NCI-H1417 (cell line): ENCODE results near the gene TSKU.
"Not testable (repeated sequence)": the region's sequence is repeated elsewhere in the genome, so short reads cannot be mapped to it uniquely, and the experiment has no call there.

Experiments used
- DNase-seq, 3 experiments: peaks; one replicate each; lab custom pipeline; 2025; lab: John Stamatoyannopoulos, UW

Gene TSKU

DNA sequence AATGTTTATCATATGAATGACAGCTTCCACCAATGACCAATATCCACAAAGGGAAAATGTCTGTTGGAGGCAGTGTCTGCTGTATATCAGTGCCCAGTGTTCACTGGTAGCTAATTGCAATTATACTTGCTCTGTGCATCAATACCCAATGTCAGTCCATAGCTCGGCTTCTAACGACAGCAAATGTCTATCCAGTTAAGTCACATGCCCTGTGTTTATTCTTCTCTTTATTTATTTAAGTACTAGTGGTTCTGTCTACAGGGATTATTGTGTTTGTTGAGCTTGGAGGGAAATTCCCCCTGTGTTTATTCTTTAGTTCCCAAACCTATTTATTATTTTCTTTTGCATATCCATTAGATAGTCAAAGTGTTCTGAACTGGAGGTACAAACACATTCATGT is 18.6 kb downstream of the TSKU start:
- peak in 1 of 3 experiments; percentile 43 for DNase-seq

DNA sequence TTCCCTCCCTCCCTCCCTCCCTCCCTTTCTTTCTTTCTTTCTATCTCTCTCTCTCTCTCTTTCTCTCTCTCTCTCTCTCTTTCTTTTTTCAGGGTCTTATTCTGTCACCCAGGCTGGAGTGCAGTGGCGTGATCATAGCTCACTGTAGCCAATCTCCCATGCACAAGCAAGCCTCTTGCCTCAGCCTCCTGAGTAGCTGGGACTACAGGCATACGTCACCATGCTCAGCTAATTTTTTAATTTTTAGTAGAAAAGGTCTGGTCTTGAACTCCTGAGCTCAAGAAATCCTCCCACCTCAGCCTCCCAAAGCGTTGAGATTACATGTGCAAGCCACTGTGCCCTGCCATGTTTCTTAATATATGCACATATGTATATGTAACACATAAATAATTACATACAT is 19.0 kb downstream of the TSKU start:
- no peak for DNase-seq

DNA sequence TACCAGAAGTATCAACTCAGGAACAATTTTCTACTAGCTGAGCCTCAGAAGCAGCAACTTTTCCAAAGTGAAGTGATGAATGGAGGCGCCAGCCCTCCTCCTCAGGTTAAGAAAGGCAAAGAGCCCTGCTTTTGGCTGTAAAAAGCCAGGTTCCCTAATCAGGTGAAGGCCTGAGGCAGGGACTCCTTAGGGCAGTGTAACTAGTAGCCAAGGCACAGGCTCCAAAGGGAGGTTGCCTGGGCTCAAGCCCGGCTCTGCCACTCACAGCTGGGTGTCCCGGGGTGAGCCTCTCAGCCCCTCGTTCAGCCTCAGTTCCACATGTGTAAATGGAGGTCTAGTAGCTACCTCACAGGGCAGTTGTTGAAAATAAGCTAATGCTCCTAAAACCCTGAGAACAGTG is 19.5 kb downstream of the TSKU start:
- no peak for DNase-seq

DNA sequence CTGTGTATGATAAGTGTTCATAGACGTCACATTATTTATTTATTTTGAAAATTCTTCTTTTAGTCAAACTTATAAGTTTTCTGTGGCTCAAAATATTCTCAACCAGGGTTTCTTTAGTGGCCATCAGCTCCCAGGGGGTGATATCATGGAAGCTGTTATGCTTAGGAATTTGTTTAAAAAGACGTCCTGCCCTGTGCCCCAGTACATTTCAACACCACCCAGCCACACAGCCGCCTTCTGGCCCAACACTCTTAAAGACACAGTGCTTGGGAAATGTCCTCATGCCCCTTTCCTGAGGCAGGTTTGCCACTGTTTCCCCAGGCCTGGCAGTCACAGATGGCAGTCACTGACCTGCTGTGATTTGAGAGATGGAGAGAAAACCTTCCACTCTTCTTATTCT is 19.9 kb downstream of the TSKU start:
- no peak for DNase-seq

DNA sequence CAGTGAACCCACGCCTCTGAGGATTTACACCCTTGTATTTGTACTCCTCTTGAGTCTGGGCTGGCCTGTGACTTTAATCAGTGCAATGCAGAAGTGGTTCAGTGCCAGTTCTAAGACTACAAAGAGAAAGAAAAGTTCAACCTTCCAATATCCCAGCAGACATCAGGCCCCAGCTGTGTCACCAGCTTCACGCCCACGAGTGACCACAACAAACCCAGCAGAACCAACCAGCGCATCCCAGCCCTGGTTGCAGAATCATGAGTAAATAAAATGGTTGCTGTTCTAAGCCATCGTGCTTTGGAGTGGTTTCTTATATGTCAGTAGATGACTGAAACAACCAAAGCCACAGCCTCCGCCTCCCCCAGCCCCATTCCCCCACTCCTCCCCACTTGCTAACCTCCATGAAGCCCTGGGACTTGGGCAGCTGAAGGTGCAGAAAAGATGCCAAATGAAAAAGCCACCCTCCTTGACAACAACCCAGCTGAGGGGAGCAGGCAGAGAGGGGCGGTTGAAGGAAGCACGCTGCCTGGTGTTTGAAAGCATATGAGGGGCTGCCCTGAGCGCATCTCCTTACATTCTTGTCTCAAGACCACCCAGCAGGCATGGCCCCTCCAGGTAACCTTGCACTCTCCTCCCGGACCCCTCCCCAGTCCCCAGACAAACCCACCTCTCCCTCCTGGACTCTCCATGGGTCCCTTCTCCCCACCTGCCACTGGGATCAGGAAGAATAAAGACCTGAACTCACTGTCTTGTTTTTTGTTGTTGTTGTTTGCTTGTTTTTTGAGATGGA is 20.9 kb downstream of the TSKU start:
- DNase-seq = no peak

DNA sequence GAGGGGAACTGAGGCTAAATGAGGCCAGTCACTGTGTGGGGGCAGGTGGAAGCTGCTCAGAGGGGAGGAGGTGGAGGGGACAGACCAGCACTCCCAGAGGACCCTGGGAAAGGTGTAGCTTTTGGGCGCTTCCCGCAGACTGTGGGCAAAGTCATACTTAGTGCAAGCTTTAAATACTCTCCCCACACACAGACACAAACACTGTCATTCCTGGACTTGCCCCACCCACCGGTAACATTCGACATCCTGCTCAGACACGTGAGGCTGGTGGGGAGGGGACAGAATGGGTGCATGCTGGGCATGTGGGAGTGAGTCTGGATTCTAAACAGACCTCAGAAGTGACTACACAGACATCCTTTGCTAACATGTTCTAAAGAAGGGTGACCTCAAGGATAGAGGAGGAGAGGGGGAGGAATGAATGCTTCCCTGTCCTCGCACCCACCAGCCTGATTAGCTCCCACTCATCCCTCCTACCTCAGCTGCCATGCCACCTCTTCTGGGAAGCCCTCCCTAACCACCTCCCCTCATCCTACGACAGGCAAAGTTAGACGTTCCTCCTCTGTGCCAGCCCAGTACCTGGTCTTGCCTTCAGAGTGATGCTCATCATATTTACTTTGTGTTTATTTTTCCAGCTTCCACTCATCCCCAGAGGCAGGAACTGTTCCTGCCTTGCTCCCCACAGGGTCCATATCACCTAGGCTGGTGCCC is 22.2 kb downstream of the TSKU start:
- DNase-seq = no peak

DNA sequence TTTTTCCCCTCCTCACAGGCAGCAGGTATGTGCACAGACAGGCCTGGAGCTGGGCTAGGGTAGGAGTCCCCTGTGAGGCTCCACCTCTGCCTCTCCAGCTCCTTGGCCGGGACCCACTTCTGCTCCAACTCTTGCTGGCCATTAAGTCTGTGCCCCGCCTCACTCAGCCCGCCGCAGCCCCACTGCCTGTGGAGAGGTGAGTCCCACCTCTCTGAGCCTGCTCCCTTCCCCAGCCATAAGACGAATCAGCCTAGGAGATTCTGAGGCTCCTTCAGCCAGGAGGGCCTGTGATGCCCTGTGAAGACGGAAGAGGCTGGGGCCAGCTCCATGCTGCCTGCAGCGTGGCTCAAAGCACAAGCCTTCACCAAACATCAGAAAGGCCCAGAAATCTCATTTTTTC is 23.0 kb downstream of the TSKU start:
- no peak for DNase-seq

DNA sequence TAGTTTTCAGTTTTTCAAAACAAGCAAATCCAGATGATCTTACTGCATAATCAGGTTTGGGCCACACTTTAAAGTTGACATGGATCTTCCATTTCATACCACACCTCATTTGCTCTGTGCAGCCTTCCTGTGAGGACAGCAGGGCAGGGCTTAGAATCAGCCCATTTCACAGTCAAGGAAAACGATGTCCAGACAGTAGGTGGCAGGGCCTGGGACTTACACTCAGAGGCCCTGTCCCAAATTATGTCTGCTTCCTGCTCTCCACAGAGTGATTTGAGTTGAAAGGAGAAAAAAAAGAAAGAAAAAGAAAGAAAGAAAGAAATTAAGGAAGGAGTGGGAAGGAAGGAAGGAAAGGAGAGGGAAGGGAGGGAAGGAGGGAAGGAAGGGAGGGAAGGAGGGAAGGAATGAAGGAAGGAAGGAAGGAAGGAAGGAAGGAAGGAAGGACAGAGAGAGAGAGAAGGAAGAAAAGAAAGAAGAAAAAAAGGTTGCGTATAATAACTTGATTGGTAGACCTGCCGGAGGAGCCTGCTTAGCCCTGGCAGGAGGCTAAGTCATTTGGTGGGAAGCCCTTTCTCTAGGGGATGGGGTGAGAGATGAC is 23.6 kb downstream of the TSKU start:
- DNase-seq = no peak

DNA sequence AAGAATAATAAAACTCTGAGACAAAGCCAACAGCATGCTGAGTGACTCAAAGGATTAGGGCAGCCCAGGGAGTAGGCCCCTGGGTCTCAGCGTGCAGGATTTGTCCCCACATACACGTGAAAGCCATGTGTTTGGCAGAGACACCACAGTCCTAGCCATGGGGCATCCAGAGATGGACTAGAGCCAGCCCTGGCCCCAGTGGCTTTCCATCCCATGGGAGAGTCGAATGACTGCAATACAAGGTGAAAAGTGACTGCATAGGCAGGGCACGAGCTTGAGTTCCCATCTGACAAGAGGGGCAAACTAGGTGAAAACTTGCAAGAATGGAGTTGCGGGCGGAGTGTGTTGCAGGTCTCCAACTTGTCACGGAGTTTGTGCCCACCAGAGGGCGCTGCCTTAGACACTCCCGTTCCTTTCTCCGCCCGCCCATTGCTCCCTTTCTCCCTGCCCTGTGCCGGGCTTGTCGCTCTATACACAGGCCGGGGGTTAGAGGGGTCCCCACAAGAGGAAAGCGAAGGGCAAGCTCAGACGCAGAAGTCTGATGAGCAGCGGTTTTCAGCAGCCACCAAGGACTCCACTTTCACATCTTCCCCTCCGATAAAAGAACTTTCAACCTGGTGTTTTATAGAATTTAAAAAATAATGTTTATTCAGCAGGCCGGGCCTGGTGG is 24.2 kb downstream of the TSKU start:
- peak; percentile 49 to 73 (median 58) for DNase-seq

DNA sequence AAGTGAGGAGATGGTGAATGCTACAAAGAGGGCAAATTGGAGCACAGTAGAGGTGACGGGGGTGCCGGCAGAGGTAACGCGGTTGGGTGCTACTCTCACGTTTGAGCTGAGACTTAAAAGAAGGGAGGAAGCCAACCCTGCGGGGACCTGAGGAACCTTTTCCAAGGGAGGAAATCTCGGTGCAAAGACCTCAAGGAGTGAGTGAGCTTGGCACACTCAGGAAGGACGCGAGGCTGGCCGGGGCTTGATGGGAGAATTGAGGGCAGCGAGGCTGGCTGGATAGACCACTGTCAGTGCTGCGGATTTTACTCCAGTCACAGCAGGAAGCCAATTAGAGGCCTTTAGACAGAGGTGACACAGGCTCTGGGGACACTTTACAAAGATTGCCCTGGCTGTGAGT is 25.0 kb downstream of the TSKU start:
- DNase-seq = peak in 1 of 3 experiments; percentile 45

DNA sequence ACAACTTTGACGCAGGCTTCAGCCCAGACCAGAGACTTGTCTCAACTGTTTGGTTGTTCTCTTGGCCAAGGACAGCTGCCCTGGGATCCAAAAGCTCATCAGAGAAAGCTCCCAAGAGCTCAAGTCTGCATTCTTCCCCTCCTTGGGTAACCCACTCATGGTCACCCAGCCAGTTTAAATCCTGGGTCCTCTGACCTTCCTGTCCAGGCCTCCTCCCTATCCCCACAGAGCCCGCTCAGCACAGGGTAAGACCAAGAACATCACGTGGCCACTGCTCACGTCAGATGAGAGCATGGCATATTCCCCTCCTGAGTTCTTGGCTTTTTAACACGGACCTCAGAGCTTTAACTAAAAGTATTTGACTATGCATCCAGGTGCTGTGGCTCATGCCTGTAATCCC is 25.8 kb downstream of the TSKU start:
- DNase-seq = no peak

DNA sequence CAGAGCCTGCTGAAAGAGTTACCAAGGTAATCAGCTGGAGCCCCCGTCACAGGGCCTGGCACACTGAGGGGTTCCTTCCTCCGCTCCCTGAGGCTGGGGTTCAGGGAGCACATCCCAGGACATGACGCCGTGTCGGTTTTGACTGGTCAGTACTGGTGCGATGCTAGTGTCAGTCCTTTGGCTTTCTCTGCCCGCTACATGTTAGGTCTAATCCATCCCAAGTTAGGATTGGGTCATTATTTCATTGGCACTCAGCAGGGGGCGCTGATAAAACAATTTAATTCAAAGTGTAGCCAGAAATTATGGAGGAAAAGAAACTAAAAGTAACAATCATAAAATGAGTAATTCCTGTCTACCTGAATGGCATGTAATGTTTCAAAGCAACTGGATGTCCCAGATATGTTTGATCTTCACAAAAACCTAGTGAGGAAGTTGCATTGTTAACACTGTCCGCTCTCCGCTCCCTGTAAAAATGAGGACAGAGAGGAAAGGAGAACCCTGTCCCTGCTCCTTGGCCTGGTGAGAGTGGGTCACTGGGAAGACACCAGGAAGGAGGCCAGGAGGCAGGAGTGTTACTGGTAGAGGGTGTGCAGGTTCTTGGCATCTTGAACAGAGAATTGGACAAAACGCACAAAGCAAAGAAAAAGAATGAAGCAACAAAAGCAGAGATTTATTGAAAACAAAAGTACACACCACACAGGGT is 27.1 kb downstream of the TSKU start:
- DNase-seq = no peak

DNA sequence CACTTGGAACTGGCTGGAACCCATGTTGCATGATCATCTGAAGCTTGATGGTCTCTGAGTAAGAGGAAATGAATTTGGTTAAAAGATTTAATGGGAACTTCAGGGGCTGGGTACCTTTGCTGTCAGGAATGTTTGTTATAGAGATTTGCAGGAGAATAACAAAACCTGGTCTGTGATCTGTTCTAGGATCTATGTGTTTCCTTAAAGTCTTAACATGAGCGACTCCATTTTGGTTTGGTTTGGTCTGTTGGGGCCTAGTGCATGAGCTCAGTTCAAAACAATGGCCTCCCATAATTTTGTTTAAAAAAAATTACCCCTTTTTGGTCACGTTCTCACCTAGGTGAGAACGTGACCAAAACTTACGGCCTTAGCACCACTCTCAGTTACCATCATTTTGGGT is 28.1 kb downstream of the TSKU start:
- DNase-seq = no peak

DNA sequence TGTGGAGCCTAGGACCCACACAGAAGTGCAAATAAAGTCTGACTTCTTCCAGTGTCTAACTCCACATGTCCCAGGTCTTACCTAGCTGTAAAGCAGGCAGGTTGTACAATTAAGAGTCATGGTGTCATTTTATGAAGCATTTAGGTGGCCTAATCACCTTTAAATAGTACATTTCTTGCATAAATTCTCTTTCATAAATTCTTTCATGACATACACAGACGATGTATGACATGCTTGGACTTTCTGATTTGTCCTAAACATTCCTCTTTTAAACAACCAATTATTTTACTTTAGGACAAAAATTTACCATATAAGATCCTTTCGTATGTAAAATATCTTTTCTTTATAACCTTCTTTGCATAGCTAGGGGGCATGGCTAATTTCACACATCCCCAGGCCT is 31.3 kb downstream of the TSKU start:
- no peak for DNase-seq

DNA sequence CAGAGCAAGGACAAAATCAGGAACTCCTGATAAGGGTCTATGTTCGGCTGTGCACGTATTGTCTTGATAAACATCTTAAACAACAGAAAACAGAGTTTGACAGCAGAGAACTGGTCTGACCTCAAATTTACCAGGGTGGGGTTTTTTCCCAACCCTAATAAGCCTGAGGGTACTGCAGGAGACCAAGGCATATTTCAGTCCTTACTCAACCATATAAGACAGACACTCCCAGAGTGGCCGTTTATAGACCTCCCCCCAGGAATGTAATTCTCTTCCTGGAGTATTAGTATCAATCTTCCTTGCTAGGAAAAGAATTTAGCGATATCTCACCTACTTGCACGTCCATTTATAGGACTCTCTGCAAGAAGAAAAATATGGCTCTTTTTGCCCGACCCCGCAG is 32.5 kb downstream of the TSKU start:
- DNase-seq = not testable (repeated sequence)

DNA sequence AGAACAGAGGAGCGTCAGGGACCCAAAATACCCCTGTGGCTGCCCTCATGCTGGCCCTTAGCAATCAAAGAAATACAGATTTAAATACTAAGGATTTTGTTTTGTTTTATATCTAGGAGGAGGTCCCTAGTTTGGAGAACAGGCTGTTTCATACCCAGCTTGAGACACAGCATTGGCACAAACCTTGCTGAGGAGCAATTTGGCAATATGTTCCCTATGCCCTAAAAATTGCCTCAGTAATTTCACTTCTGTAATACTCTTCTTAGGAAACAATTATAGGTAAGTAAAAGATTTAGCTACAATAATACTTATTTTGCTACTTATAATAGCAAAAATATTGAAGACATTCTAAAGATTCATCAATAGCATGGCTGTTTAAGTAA is 37.0 kb downstream of the TSKU start:
- DNase-seq = no peak

DNA sequence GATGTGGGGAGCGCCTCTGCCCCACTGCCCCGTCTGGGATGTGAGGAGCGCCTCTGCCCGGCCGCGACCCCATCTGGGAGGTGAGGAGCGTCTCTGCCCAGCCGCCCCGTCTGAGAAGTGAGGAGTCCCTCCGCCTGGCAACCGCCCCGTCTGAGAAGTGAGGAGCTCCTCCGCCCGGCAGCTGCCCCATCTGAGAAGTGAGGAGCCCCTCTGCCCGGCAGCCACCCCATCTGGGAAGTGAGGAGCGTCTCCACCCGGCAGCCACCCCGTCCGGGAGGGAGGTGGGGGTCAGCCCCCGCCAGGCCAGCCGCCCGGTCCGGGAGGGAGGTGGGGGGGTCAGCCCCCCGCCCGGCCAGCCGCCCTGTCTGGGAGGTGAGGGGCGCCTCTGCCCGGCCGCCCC is 38.2 kb downstream of the TSKU start:
- DNase-seq = not testable (repeated sequence)

DNA sequence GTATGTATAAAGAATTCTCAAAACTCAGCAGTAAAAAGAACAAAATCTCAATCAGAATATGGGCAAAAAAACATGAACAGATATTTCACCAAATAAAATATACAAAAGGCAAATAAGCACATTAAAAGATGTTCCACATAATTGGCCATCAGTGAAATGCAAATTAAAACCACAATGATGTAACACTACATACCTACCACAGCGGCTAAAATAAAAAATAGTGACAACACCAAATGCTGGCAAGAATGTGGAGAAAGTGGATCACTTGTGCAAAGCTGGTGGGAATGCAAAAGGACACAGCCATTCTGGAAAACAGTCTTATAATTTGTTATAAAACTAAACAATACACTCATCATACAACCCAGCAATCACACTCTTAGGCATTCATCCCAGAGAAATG is 39.2 kb downstream of the TSKU start:
- no peak for DNase-seq

DNA sequence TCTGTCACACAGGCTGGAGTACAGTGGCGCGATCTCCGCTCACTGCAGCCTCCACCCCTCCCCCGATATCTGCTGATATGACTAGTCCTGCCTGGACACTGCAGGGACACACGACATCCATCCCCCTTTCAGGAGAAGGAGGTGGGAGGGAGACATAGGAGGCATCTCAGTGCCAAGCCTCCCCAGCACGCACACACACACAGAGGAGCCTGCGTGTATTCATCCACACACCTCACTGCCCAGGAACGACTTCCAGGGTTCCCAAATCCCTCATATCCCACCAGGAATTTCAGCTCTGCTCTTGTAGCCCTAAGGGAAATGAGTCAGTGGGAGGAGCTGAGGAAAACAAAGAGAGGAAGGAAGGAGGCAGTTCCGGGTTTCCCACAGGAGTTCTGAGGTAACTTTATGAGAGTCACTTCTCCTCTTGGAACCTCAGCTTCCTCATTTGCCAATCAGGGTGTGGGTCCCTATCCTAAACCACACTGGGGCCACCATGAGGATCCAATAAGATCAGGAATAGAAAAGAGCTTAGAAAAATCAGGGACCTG is 40.4 kb downstream of the TSKU start:
- DNase-seq = no peak

DNA sequence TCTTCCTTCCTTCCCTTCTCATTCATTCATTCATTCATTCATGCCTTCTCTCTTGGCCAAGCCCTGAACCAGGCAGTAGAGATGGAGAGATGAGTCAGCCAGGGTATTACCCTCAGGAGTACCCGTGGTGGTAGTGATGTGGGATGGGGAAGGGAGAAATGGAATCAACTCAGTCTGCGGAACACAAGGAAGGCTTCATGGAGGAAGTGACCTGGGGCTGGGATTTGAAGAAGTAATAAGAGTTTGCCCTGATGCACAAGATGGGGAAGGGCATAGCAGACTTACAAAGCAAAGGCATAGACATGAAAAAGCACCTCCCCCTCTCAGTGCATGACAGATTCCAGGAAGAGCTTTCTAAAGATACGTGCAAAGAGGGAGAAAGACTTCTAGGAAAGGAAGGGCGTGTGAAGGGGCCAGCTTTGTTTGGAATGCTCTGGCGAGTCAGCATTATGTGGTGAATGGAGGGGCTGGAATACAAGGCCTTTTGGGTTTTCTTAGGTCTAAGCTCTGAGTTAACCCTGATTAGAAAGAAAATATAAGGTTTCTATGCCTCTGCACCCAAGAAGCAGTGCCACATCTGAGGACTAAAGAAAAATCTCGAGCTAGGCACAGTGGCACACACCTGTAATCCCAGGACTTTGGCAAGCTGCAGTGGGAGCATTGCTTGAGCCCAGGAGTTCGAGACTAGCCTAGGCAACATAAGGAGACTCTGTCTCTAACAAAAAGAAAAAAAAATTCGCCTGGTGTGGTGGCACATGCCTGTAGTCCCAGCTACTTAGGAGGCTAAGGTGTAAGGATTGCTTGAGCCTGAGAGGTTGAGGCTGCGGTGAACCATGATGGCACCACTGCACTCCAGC is 41.2 kb downstream of the TSKU start:
- no peak for DNase-seq
